Measurements from ENCODE around the gene MAGI1. TPM values are rescaled to one million over a fixed set of nuclear protein-coding genes. Genes with fewer than 3 reads are reported as not detected.

The MAGI1 gene
- polyA plus RNA-seq, 1 of the 3 experiments (the other 2 are of a cell fraction): 10.3 TPM

DNA sequence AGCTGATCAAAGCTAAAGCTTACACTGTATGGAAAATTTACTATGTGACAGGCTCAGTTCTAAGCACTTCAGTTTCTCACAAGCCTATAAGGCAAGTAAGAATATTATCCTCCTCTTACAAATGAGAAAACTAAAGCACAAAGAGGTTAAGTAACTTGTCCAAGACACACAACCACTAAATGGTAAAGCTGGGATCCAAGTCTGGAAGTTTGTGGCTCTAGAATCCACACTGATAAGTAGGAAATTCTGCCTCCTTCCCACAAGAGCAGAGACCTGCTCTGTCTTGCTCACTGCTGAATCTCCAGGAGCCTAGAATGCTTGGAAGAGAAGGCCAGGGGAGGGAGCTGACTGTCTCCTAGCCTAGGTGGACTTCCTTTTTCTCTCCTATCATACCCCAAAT lies 60.6 kb downstream of the MAGI1 start:
- H3K9me3 ChIP-seq: no peaks in the 10 kb centered on the region
- TF ChIP-seq EP300 (IDR thresholded peaks at IDR 0.05; ENCODE audit: borderline replicate concordance in 1 of 2, low read depth in 1 of 2, low read length in 1 of 2): no peak
- no peak for TF ChIP-seq NFIC (IDR thresholded peaks at IDR 0.05; ENCODE audit: borderline replicate concordance)
- TF ChIP-seq, protein P1, sequence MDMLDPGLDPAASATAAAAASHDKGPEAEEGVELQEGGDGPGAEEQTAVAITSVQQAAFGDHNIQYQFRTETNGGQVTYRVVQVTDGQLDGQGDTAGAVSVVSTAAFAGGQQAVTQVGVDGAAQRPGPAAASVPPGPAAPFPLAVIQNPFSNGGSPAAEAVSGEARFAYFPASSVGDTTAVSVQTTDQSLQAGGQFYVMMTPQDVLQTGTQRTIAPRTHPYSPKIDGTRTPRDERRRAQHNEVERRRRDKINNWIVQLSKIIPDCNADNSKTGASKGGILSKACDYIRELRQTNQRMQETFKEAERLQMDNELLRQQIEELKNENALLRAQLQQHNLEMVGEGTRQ (IDR thresholded peaks at IDR 0.05; ENCODE audit: borderline replicate concordance, low read depth, low read length): no peak
- no peak for TF ChIP-seq MEF2A (IDR thresholded peaks at IDR 0.05; ENCODE audit: borderline replicate concordance, low read depth)
- no peak for TF ChIP-seq CHD2 (IDR thresholded peaks at IDR 0.05; ENCODE audit: low read length, partially characterized antibody)
- no peak for TF ChIP-seq RXRA (IDR thresholded peaks at IDR 0.05; ENCODE audit: borderline replicate concordance, low read depth)
- no peak for TF ChIP-seq TAF1 (IDR thresholded peaks at IDR 0.05; ENCODE audit: borderline replicate concordance, low read depth, low read length)
- TF ChIP-seq JUND (IDR thresholded peaks at IDR 0.05): no peak
- H3K4me2 ChIP-seq: no peak overlapping the region
- no peaks in the 10 kb centered on the region for H3F3A ChIP-seq (replicated peaks; ENCODE audit: insufficient read depth)
- H4K20me1 ChIP-seq (ENCODE audit: insufficient read depth): no peaks in the 10 kb centered on the region
- ChIA-PET CTCF (interaction anchor here (1.1 kb wide), 1 partner anchor 217 kb away, joined by 3 read pairs; no protein-coding TSS in a partner anchor), POLR2A (no interaction called here)
- no peak overlapping the region for H2AFZ ChIP-seq (ENCODE audit: low read depth)
- H3K27me3 ChIP-seq (ENCODE audit: insufficient read depth): no peaks in the 10 kb centered on the region
- H3K4me3 ChIP-seq (ENCODE audit: low read depth in 2 of 2, low read length in 1 of 2): no peak overlapping the region
- H3K27ac ChIP-seq (ENCODE audit: low read depth in 2 of 2, low read length in 1 of 2): no peak overlapping the region
- no peaks in the 10 kb centered on the region for H3K9me2 ChIP-seq
- H3K9ac ChIP-seq: no peak overlapping the region
- H3K36me3 ChIP-seq (replicated peaks in 1 of 2; ENCODE audit: control insufficient read depth in 1 of 2, insufficient read depth in 2 of 2, low read length in 1 of 2): no peaks in the 10 kb centered on the region
- H3K4me1 ChIP-seq (ENCODE audit: control insufficient read depth in 1 of 2, insufficient read depth in 2 of 2, low read depth in 1 of 2, low read length in 1 of 2): peaks cover 0 to 19% of the 10 kb centered on the region in 2 experiments; a peak in 1 of 4 replicates
- no peak for DNase-seq
- peaks cover 39% of the 10 kb centered on the region for H3K79me2 ChIP-seq (ENCODE audit: insufficient read depth)

DNA sequence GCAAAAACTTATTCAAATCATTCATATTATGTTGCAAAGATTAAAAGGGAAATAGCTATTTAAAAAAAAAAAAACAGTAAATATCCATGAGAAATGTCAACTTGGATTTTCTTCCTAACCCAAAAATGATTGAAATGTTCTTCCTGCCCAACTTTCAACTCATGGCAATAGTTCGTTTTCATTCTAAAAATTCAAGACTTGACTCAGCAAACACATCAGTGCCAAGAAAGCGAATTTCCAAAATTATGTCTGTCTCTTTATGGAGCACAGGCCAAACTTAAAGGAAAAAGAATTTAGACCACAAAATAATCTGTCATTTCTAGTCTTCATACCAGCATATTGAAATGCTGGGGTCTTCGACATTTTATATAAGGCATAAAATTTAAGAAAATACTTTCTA lies 63.7 kb downstream of the MAGI1 start:
- Histone ChIP-seq H2AFZ (ENCODE audit: low read depth) (no peak overlapping the region), H3K9me3 (no peaks in the 10 kb centered on the region), H3K4me3 (ENCODE audit: low read depth in 2 of 2, low read length in 1 of 2) (no peak overlapping the region), H3K36me3 (replicated peaks in 1 of 2; ENCODE audit: control insufficient read depth in 1 of 2, insufficient read depth in 2 of 2, low read length in 1 of 2) (no peaks in the 10 kb centered on the region), H3F3A (replicated peaks; ENCODE audit: insufficient read depth) (no peaks in the 10 kb centered on the region), H3K9me2 (no peaks in the 10 kb centered on the region), H3K9ac (no peak overlapping the region), H3K27me3 (ENCODE audit: insufficient read depth) (no peaks in the 10 kb centered on the region), H3K79me2 (ENCODE audit: insufficient read depth) (peaks cover 46% of the 10 kb centered on the region; the same call in 1 of the 2 replicates), H3K4me1 (ENCODE audit: control insufficient read depth in 1 of 2, insufficient read depth in 2 of 2, low read depth in 1 of 2, low read length in 1 of 2) (peaks cover 0 to 28% of the 10 kb centered on the region in 2 experiments; a peak in 1 of 4 replicates), H4K20me1 (ENCODE audit: insufficient read depth) (no peaks in the 10 kb centered on the region), H3K4me2 (no peak overlapping the region), H3K27ac (ENCODE audit: low read depth in 2 of 2, low read length in 1 of 2) (no peak overlapping the region)
- no peak for DNase-seq
- TF ChIP-seq, protein P2, sequence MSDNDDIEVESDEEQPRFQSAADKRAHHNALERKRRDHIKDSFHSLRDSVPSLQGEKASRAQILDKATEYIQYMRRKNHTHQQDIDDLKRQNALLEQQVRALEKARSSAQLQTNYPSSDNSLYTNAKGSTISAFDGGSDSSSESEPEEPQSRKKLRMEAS (IDR thresholded peaks at IDR 0.05; ENCODE audit: low read depth): no peak
- TF ChIP-seq CHD2 (IDR thresholded peaks at IDR 0.05; ENCODE audit: low read length, partially characterized antibody): no peak
- TF ChIP-seq, protein P1 (IDR thresholded peaks at IDR 0.05; ENCODE audit: borderline replicate concordance, low read depth, low read length): no peak
- TF ChIP-seq, protein P3, sequence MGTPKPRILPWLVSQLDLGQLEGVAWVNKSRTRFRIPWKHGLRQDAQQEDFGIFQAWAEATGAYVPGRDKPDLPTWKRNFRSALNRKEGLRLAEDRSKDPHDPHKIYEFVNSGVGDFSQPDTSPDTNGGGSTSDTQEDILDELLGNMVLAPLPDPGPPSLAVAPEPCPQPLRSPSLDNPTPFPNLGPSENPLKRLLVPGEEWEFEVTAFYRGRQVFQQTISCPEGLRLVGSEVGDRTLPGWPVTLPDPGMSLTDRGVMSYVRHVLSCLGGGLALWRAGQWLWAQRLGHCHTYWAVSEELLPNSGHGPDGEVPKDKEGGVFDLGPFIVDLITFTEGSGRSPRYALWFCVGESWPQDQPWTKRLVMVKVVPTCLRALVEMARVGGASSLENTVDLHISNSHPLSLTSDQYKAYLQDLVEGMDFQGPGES (IDR thresholded peaks at IDR 0.05; ENCODE audit: low read depth, low read length): no peak
- TF ChIP-seq MXI1 (IDR thresholded peaks at IDR 0.05; ENCODE audit: low read depth, low read length): no peak
- no peak for TF ChIP-seq NFIC (IDR thresholded peaks at IDR 0.05; ENCODE audit: borderline replicate concordance)
- no peak for TF ChIP-seq SIN3A (IDR thresholded peaks at IDR 0.05; ENCODE audit: borderline replicate concordance, low read depth, low read length)
- TF ChIP-seq YY1 (IDR thresholded peaks at IDR 0.05; ENCODE audit: low read depth): no peak
- TF ChIP-seq, protein P4, sequence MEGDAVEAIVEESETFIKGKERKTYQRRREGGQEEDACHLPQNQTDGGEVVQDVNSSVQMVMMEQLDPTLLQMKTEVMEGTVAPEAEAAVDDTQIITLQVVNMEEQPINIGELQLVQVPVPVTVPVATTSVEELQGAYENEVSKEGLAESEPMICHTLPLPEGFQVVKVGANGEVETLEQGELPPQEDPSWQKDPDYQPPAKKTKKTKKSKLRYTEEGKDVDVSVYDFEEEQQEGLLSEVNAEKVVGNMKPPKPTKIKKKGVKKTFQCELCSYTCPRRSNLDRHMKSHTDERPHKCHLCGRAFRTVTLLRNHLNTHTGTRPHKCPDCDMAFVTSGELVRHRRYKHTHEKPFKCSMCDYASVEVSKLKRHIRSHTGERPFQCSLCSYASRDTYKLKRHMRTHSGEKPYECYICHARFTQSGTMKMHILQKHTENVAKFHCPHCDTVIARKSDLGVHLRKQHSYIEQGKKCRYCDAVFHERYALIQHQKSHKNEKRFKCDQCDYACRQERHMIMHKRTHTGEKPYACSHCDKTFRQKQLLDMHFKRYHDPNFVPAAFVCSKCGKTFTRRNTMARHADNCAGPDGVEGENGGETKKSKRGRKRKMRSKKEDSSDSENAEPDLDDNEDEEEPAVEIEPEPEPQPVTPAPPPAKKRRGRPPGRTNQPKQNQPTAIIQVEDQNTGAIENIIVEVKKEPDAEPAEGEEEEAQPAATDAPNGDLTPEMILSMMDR (IDR thresholded peaks at IDR 0.05): no peak
- no peak for TF ChIP-seq TCF12 (IDR thresholded peaks at IDR 0.05)
- TF ChIP-seq FOXJ3 (CRISPR knock-in tag; IDR thresholded peaks at IDR 0.05): no peak
- TF ChIP-seq ELF1 (IDR thresholded peaks at IDR 0.05): no peak
- ChIA-PET CTCF (no interaction called here), POLR2A (no interaction called here)
- WGBS (ENCODE audit: low lambda C conversion rate): 91% methylated on average over 3 of the region's 3 CpGs

All from SK-N-SH (cell line).